GM19372 (cell line): ENCODE measurements around the gene GOLT1B.

Source experiments
- ATAC-seq: cut with Tn5 transposase; IDR thresholded peaks from one replicate; pipeline ENCODE4 v1.9.1; 2021; ENCODE audit warnings: mild to moderate bottlenecking, low read depth, moderate library complexity; ENCODE audit not compliant: unreplicated experiment

GOLT1B gene

GRCh38 chr12:21561158-21561557 is 59.6 kb downstream of the GOLT1B start:
- ATAC-seq: no peak

GRCh38 chr12:21562859-21563258 is 61.3 kb downstream of the GOLT1B start:
- no peak for ATAC-seq

GRCh38 chr12:21566223-21566906 is 64.8 kb downstream of the GOLT1B start:
- no peak for ATAC-seq

GRCh38 chr12:21566907-21567394 is 65.4 kb downstream of the GOLT1B start:
- ATAC-seq: no peak
